Tibial nerve (tissue), 4 donors: ENCODE measurements around the gene SPTB. TPM values are rescaled to one million over a fixed set of nuclear protein-coding genes. Genes with fewer than 3 reads are reported as not detected.

Experiments
- DNase-seq, 2 donors: peaks; one replicate each; pipeline ENCODE4 v3.0.0-alpha.2; 2019; ENCODE audit warnings: low spot score in 2 of 2
- H3K27ac ChIP-seq, 4 donors: fragments of 200-600 bp; sonication (generic) in 3 of 4; one replicate each; pipeline ENCODE4 v1.5.1; 2017 to 2019; ENCODE audit warnings: mild to moderate bottlenecking in 1 of 4
- H3K27me3 ChIP-seq, 2 donors: fragments of 200-600 bp; sonication (generic) in 1 of 2; one replicate each; pipeline versions ENCODE4 v1.5.1 to v1.6.0; 2017 to 2019
- H3K36me3 ChIP-seq, 3 donors: fragments of 200-600 bp; sonication (generic); one replicate each; pipeline ENCODE4 v1.5.1; 2018 to 2019
- H3K4me1 ChIP-seq, 4 donors: fragments of 200-600 bp; sonication (generic) in 3 of 4; one replicate each; pipeline ENCODE4 v1.5.1; 2017 to 2019
- H3K4me3 ChIP-seq, 4 donors: fragments of 200-600 bp; sonication (generic) in 3 of 4; one replicate each; pipeline ENCODE4 v1.5.1; 2017 to 2019; ENCODE audit warnings: mild to moderate bottlenecking in 1 of 4, moderate library complexity in 1 of 4
- H3K9me3 ChIP-seq, 4 donors: fragments of 200-600 bp; sonication (generic) in 3 of 4; one replicate each; pipeline ENCODE4 v1.5.1; 2017 to 2019
- EP300 ChIP-seq, 2 donors: sonication (generic); formaldehyde crosslinking; IDR thresholded peaks; one replicate each; pipeline ENCODE4 v1.6.1; 2017; ENCODE audit warnings: antibody characterized with exemption in 2 of 2, mild to moderate bottlenecking in 1 of 2
- POLR2A ChIP-seq, 2 donors: fragments of 450-650 bp; IDR thresholded peaks; one replicate each; pipeline ENCODE4 v1.6.1; 2017; ENCODE audit warnings: antibody characterized with exemption in 2 of 2, mild to moderate bottlenecking in 2 of 2, moderate library complexity in 2 of 2
- WGBS, 2 donors: methylation state at CpG; one replicate each; pipeline ENCODE4 v1.1.5; 2018; 5-methylcytosine and 5-hydroxymethylcytosine counted together
- total RNA-seq, 4 donors: library from RNA; depleted of rRNA; stranded (reverse); fragments of >200 nt; gene quantifications; one replicate each; pipeline ENCODE4 v1.1.0, GENCODE V29; 2016
- TF ChIP-seq, protein P1 (sequence below), 5 experiments: fragments of 200-600 bp in 3 of 5; fragments of 450-650 bp in 2 of 5; sonication (generic) in 3 of 5; IDR thresholded peaks; one replicate each; pipeline ENCODE4 v1.5.1; 2016 to 2019; ENCODE audit warnings: antibody characterized with exemption in 5 of 5, mild to moderate bottlenecking in 3 of 5, moderate library complexity in 2 of 5

SPTB gene
- total RNA-seq, 4 donors from 2014 or later = 4.5 to 12.6 (median 9.2) TPM

DNA sequence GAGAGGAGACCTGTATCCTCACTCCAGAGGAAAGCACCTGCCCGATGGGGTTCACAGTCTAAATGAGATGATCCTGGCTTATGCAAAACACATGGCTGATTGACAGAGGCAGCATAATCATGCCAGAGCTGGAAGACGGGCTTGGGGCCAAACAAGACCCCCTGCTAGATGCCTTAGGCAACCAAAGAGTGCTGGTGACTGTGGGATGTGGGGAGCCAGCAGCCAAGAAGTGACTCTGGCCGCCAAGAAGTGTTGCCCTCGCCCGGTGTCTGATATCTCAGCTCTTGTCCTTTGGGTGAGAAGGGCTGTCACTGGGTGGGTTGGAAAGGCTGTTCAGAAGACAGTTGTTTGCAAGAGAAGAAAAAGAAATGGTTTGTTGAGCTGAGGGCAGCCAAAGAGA is 118.8 kb downstream of the SPTB start:
- Histone ChIP-seq H3K4me3 (no peak overlapping the region), H3K4me1 (peaks cover 0 to 73% (median 29%) of the 10 kb centered on the region in 4 donors), H3K36me3 (no peaks in the 10 kb centered on the region), H3K9me3 (no peaks in the 10 kb centered on the region), H3K27me3 (no peaks in the 10 kb centered on the region), H3K27ac (peak overlapping the region; percentile 28 to 87 (median 50))
- no peak for TF ChIP-seq EP300 (IDR thresholded peaks at IDR 0.05)
- TF ChIP-seq, protein P1, sequence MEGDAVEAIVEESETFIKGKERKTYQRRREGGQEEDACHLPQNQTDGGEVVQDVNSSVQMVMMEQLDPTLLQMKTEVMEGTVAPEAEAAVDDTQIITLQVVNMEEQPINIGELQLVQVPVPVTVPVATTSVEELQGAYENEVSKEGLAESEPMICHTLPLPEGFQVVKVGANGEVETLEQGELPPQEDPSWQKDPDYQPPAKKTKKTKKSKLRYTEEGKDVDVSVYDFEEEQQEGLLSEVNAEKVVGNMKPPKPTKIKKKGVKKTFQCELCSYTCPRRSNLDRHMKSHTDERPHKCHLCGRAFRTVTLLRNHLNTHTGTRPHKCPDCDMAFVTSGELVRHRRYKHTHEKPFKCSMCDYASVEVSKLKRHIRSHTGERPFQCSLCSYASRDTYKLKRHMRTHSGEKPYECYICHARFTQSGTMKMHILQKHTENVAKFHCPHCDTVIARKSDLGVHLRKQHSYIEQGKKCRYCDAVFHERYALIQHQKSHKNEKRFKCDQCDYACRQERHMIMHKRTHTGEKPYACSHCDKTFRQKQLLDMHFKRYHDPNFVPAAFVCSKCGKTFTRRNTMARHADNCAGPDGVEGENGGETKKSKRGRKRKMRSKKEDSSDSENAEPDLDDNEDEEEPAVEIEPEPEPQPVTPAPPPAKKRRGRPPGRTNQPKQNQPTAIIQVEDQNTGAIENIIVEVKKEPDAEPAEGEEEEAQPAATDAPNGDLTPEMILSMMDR (IDR thresholded peaks at IDR 0.05) = no peak
- TF ChIP-seq POLR2A (IDR thresholded peaks at IDR 0.05) = no peak
- 62 to 65% methylated on average over 5 of the region's 5 CpGs for WGBS, 2 donors
- no peak for DNase-seq

DNA sequence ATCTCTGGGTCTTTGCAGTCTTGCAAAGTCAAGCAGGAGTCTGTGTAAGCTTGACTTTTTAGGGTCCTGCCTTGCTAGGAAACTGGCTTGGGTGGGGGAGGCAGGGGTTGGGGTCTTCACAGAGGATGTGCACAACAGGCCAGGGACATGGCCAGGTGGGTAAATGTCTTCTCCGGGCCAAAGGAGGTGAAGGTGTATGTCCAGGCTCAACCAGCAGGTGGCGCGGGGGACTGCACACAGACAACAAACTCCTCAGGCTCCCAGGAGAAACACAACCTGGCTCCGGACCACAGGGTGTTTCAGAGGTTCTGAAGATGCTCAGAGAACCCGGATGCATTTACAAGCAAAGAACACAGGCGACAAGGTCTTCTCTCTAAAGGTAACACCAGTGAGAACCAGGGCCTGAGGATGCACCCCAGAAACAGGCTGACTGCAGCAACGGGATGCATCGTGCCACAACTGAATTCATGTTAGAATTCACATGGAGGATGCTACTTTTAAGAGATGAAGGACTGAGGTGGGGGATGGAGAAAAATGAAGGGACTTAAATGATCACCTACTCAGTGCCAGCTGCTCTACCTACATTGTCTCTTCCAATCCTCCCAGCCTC is 119.5 kb downstream of the SPTB start:
- H3K27ac ChIP-seq = peak overlapping the region in 1 of 4 donors; percentile 87
- H3K4me1 ChIP-seq = peaks cover 0 to 72% (median 29%) of the 10 kb centered on the region in 4 donors
- 59 to 60% methylated on average over 8 of the region's 8 CpGs for WGBS, 2 donors
- H3K9me3 ChIP-seq = no peaks in the 10 kb centered on the region
- no peaks in the 10 kb centered on the region for H3K27me3 ChIP-seq
- peak in 1 of 2 donors; percentile 26 for DNase-seq
- H3K4me3 ChIP-seq = no peak overlapping the region
- H3K36me3 ChIP-seq = no peaks in the 10 kb centered on the region
- TF ChIP-seq, protein P1 (IDR thresholded peaks at IDR 0.05) = peak; percentile 22 to 49 (median 40)
- TF ChIP-seq POLR2A (IDR thresholded peaks at IDR 0.05) = no peak

DNA sequence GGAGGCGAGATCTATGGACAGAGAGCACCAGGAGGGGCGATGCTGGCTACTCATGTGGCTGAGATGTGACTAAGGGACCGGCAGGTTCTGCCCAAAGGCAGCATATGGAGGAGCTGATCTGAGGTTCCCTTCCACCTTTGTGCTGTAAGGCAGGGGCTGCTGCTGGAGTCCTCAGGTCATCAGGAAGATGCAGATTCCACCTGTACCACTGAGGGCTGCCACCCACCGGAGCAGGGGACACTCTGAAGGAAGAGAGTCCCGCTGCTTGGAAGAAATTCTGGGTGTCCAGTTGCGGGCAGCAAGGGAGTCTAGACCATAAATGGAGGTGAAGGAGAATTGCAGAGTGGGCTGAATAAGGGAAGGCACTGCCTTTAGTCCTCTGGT is 120.2 kb downstream of the SPTB start:
- peak overlapping the region in 1 of 4 donors; percentile 87 for H3K27ac ChIP-seq
- TF ChIP-seq POLR2A (IDR thresholded peaks at IDR 0.05) (no peak), EP300 (IDR thresholded peaks at IDR 0.05) (no peak)
- TF ChIP-seq, protein P1 (IDR thresholded peaks at IDR 0.05) = no peak
- peaks cover 0 to 65% (median 29%) of the 10 kb centered on the region in 4 donors for H3K4me1 ChIP-seq
- H3K4me3 ChIP-seq = no peak overlapping the region
- H3K36me3 ChIP-seq = no peaks in the 10 kb centered on the region
- H3K27me3 ChIP-seq = no peaks in the 10 kb centered on the region
- no peaks in the 10 kb centered on the region for H3K9me3 ChIP-seq
- WGBS, 2 donors = 96 to 97% methylated on average over 6 of the region's 6 CpGs
- no peak for DNase-seq

GRCh38 chr14:64758691-64759554 is 120.8 kb downstream of the SPTB start:
- no peaks in the 10 kb centered on the region for H3K36me3 ChIP-seq
- no peak for DNase-seq
- no peaks in the 10 kb centered on the region for H3K27me3 ChIP-seq
- TF ChIP-seq POLR2A (IDR thresholded peaks at IDR 0.05) = no peak
- TF ChIP-seq EP300 (IDR thresholded peaks at IDR 0.05) = peak in 1 of 2 donors; percentile 6
- peak overlapping the region in 3 of 4 donors; percentile 28 to 87 (median 70) for H3K27ac ChIP-seq
- no peak overlapping the region for H3K4me3 ChIP-seq
- 57 to 58% methylated on average over 6 to 7 of the region's 7 CpGs for WGBS, 2 donors
- H3K9me3 ChIP-seq = no peaks in the 10 kb centered on the region
- H3K4me1 ChIP-seq = peaks cover 0 to 58% (median 29%) of the 10 kb centered on the region in 4 donors

DNA sequence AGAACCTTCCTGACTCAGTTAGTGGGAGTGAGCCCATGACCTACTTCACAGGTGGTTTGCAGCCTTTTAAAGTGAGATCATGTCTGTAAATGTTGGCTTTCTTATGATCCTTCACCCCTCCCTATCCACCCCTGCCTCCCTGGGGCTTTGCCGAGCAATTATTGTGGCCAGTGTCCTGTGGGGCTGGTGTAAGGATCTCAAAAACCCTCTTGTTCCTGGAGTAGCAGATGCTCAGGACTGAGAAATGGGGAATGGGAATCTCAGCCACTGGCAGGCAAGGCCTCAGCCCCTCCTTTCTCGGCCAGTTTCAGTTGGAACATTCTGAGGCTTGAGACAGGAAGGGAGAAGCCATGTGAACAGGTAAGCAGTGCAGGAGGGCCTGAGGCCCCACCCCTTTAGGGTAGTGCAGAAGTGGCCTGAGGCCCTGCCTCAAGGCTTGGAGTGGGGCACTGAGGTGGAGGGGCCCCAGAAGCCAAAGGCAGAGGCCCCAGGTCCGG is 121.6 kb downstream of the SPTB start:
- WGBS, 2 donors = 45 to 49% methylated on average over 3 of the region's 3 CpGs
- TF ChIP-seq POLR2A (IDR thresholded peaks at IDR 0.05) (no peak), EP300 (IDR thresholded peaks at IDR 0.05) (no peak)
- TF ChIP-seq, protein P1 (IDR thresholded peaks at IDR 0.05) = no peak
- H3K27ac ChIP-seq = peak overlapping the region; percentile 4 to 87 (median 49)
- H3K27me3 ChIP-seq = no peaks in the 10 kb centered on the region
- H3K4me3 ChIP-seq = no peak overlapping the region
- H3K4me1 ChIP-seq = peaks cover 0 to 50% (median 25%) of the 10 kb centered on the region in 4 donors
- no peaks in the 10 kb centered on the region for H3K36me3 ChIP-seq
- no peaks in the 10 kb centered on the region for H3K9me3 ChIP-seq
- DNase-seq = no peak
